ENCODE data around the gene CTU1. TPM values are rescaled to one million over a fixed set of nuclear protein-coding genes. Genes with fewer than 3 reads are reported as not detected.

The CTU1 gene
- total and polyA plus RNA-seq, 10 of the 15 experiments (the other 5 are each of a cell fraction or from before 2014, with no cell fraction given) = 0.02 to 10.5 (median 3.0) TPM; not detected in 1

- SMC1A ChIA-PET (ENCODE audit: uncharacterized antibody, unreplicated experiment) = no interaction called here
- Histone ChIP-seq H2AFZ (ENCODE audit: control insufficient read depth, low read depth, low read length) (no peak overlapping the region), H3K27me3 (replicated peaks in 1 of 2; ENCODE audit: control insufficient read depth in 2 of 2, insufficient read depth in 2 of 2, low read length in 1 of 2) (no peaks in the 10 kb centered on the region), H3K4me3 (no peak overlapping the region), H3K4me1 (ENCODE audit: control insufficient read depth, insufficient read depth, low read length) (no peaks in the 10 kb centered on the region), H3K36me3 (ENCODE audit: control insufficient read depth in 2 of 2, insufficient read depth in 2 of 2, low read length in 1 of 2) (no peaks in the 10 kb centered on the region), H4K20me1 (ENCODE audit: control insufficient read depth, insufficient read depth) (no peaks in the 10 kb centered on the region), H3K4me2 (ENCODE audit: control insufficient read depth, insufficient read depth) (no peak overlapping the region), H3K79me2 (ENCODE audit: control insufficient read depth, insufficient read depth, low read length) (no peaks in the 10 kb centered on the region), H3K9me3 (replicated peaks; ENCODE audit: control insufficient read depth, insufficient read depth, low read length) (no peaks in the 10 kb centered on the region), H3K9ac (ENCODE audit: control insufficient read depth, insufficient read depth, low read length) (no peak overlapping the region), H3K27ac (ENCODE audit: control insufficient read depth, insufficient read depth) (no peak overlapping the region)
- no TSS peak for BruUV-seq (replicated peaks)
- CTCF ChIA-PET = no interaction called here
- POLR2A ChIA-PET = no interaction called here
- DNase-seq (ENCODE audit: low read depth, low spot score) (no peak), FAIRE-seq (no peak), ATAC-seq (no peak)
- intact Hi-C loops (cut with micrococcal nuclease; ENCODE audit: unreplicated experiment) (no loop called here), in situ Hi-C loops (cut with MboI) (no loop called here)
- TF ChIP-seq E2F8 (IDR thresholded peaks at IDR 0.05; ENCODE audit: low read depth, partially characterized antibody) (no peak), ESRRA (IDR thresholded peaks at IDR 0.05; ENCODE audit: low read length) (no peak), MTA3 (IDR thresholded peaks at IDR 0.05; ENCODE audit: borderline replicate concordance, low read length) (no peak), POLR2A (IDR thresholded peaks at IDR 0.05; ENCODE audit: low read depth, low read length) (no peak), NFYB (IDR thresholded peaks at IDR 0.05; ENCODE audit: insufficient read depth, low read depth, low read length) (no peak), ELK1 (IDR thresholded peaks at IDR 0.05; ENCODE audit: low read depth, low read length) (no peak), MAX (IDR thresholded peaks at IDR 0.05; ENCODE audit: low read depth, low read length) (no peak), ZBED1 (IDR thresholded peaks at IDR 0.05; ENCODE audit: borderline replicate concordance) (no peak), PRDM15 (CRISPR knock-in tag; IDR thresholded peaks at IDR 0.05) (no peak)
- 31% methylated on average over 4 of the region's 4 CpGs for WGBS (ENCODE audit: insufficient coverage, insufficient replicate concordance, low lambda C conversion rate, missing lambda C conversion rate)
- RAD21 ChIA-PET (ENCODE audit: unreplicated experiment) = no interaction called here
Observed at GRCh38 chr19:51060336-51060735, 47.9 kb downstream of the CTU1 start.

Measured in GM12878 (cell line).